Neural cell (in vitro differentiated cells): ENCODE data around the gene CPXM2.

Source experiments
- EP300 ChIP-seq: fragments of 450-650 bp; conservative IDR thresholded peaks from 2 replicates; pipeline ENCODE4 v1.6.1; 2014; ENCODE audit warnings: antibody characterized with exemption, mild to moderate bottlenecking, moderate library complexity; ENCODE audit not compliant: poor library complexity, severe bottlenecking
- EZH2 ChIP-seq: fragments of 200-600, 300-800 bp; shearing (Covaris generic), sonication (generic); IDR thresholded peaks from 2 replicates; pipeline ENCODE4 v1.6.1; 2014; ENCODE audit warnings: antibody characterized with exemption, low read length, borderline replicate concordance, mild to moderate bottlenecking; ENCODE audit not compliant: insufficient read depth, poor library complexity, severe bottlenecking
- POLR2AphosphoS5 ChIP-seq: IDR thresholded peaks from 2 replicates; pipeline ENCODE4 v1.6.1; 2012
- REST ChIP-seq: IDR thresholded peaks from 2 replicates; pipeline ENCODE4 v1.6.1; 2012; ENCODE audit warnings: borderline replicate concordance
- TAF1 ChIP-seq: IDR thresholded peaks from 2 replicates; pipeline ENCODE4 v1.6.1; 2012; ENCODE audit warnings: low read depth
- TF ChIP-seq, protein P1 (sequence below): fragments of 450-650 bp; IDR thresholded peaks from 2 replicates; pipeline ENCODE4 v1.5.1; 2014; ENCODE audit warnings: antibody characterized with exemption, mild to moderate bottlenecking, moderate library complexity; ENCODE audit not compliant: poor library complexity, severe bottlenecking

- no peak for TF ChIP-seq POLR2AphosphoS5
- TF ChIP-seq, protein P1, sequence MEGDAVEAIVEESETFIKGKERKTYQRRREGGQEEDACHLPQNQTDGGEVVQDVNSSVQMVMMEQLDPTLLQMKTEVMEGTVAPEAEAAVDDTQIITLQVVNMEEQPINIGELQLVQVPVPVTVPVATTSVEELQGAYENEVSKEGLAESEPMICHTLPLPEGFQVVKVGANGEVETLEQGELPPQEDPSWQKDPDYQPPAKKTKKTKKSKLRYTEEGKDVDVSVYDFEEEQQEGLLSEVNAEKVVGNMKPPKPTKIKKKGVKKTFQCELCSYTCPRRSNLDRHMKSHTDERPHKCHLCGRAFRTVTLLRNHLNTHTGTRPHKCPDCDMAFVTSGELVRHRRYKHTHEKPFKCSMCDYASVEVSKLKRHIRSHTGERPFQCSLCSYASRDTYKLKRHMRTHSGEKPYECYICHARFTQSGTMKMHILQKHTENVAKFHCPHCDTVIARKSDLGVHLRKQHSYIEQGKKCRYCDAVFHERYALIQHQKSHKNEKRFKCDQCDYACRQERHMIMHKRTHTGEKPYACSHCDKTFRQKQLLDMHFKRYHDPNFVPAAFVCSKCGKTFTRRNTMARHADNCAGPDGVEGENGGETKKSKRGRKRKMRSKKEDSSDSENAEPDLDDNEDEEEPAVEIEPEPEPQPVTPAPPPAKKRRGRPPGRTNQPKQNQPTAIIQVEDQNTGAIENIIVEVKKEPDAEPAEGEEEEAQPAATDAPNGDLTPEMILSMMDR, result no peak
- TF ChIP-seq EZH2, result no peak
- TF ChIP-seq TAF1, result no peak
- TF ChIP-seq EP300, result no peak
- no peak for TF ChIP-seq REST
These were observed 43.2 kb upstream of the CPXM2 start for GRCh38 chr10:123934846-123935245.
